HepG2 (cell line): ENCODE measurements around the gene PLEKHH1. TPM values are rescaled to one million over a fixed set of nuclear protein-coding genes. Genes with fewer than 3 reads are reported as not detected.

Experiments used
- SRSF9 ChIP-seq: fragments of 200-400 bp; formaldehyde crosslinking; IDR thresholded peaks from 2 replicates; pipeline ENCODE4 v1.6.1; 2018; ENCODE audit warnings: borderline replicate concordance, mild to moderate bottlenecking, low read depth, low read length; ENCODE audit not compliant: insufficient read depth, poor library complexity, severe bottlenecking
- polyA plus RNA-seq, 8 experiments: library from polyadenylated mRNA; depleted of rRNA in 3 of 8; stranded (reverse) in 7 of 8; unstranded in 1 of 8; fragments of >200 nt; fragmentation: Illumina TruSeq in 4 of 8; extraction: Trizol in 4 of 8; gene quantifications; 2 replicates each; pipeline versions ENCODE4 v1.2.1 to v1.2.3, GENCODE V29; 2011 to 2016; ENCODE audit warnings: low read depth in 4 of 8, missing spikeins in 1 of 8, mixed read lengths in 1 of 8; ENCODE audit not compliant: insufficient read depth in 1 of 8
- total RNA-seq, 5 experiments: library from RNA; depleted of rRNA; stranded (reverse); fragments of >200 nt; fragmentation: Illumina TruSeq; extraction: Trizol; gene quantifications; 2 replicates each; pipeline ENCODE4 v1.2.3, GENCODE V29; 2016; ENCODE audit warnings: low read depth in 1 of 5
- TF ChIP-seq, protein P1 (sequence below): sonication (generic); formaldehyde crosslinking; IDR thresholded peaks from 2 replicates; pipeline ENCODE4 v1.9.0; 2021; ENCODE audit warnings: missing genetic modification reagents, borderline replicate concordance
- TF ChIP-seq, protein P2 (sequence below): sonication (generic); formaldehyde crosslinking; IDR thresholded peaks from 2 replicates; pipeline ENCODE4 v1.4.0; 2020; ENCODE audit warnings: missing genetic modification reagents

PLEKHH1 gene
- total and polyA plus RNA-seq, 2 of the 13 experiments (the other 11 are each of a cell fraction or from before 2014, with no cell fraction given): 8.6 to 15.8 TPM

DNA sequence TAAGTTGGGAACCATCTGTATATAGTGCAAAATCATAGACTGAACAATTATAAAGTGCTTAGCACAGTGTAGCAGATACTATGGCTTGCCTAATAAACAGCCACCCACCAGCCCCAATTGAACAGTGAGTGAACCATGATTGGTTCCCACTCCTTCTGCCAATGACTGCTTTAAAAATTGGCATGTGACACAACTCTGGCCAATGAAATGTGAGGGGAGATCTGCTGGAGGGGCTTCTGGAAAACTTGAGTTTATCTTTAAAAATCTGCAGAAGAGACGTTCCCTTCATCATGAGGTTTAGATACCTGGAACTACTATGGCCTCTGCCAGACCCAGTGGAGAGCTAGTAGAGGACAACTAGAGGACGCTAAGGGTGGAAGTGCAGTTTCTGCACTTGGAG, 62.3 kb downstream of the PLEKHH1 start (continued):
- TF ChIP-seq, protein P1, sequence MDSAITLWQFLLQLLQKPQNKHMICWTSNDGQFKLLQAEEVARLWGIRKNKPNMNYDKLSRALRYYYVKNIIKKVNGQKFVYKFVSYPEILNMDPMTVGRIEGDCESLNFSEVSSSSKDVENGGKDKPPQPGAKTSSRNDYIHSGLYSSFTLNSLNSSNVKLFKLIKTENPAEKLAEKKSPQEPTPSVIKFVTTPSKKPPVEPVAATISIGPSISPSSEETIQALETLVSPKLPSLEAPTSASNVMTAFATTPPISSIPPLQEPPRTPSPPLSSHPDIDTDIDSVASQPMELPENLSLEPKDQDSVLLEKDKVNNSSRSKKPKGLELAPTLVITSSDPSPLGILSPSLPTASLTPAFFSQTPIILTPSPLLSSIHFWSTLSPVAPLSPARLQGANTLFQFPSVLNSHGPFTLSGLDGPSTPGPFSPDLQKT: no peak
- no peak for TF ChIP-seq SRSF9
- TF ChIP-seq, protein P2, sequence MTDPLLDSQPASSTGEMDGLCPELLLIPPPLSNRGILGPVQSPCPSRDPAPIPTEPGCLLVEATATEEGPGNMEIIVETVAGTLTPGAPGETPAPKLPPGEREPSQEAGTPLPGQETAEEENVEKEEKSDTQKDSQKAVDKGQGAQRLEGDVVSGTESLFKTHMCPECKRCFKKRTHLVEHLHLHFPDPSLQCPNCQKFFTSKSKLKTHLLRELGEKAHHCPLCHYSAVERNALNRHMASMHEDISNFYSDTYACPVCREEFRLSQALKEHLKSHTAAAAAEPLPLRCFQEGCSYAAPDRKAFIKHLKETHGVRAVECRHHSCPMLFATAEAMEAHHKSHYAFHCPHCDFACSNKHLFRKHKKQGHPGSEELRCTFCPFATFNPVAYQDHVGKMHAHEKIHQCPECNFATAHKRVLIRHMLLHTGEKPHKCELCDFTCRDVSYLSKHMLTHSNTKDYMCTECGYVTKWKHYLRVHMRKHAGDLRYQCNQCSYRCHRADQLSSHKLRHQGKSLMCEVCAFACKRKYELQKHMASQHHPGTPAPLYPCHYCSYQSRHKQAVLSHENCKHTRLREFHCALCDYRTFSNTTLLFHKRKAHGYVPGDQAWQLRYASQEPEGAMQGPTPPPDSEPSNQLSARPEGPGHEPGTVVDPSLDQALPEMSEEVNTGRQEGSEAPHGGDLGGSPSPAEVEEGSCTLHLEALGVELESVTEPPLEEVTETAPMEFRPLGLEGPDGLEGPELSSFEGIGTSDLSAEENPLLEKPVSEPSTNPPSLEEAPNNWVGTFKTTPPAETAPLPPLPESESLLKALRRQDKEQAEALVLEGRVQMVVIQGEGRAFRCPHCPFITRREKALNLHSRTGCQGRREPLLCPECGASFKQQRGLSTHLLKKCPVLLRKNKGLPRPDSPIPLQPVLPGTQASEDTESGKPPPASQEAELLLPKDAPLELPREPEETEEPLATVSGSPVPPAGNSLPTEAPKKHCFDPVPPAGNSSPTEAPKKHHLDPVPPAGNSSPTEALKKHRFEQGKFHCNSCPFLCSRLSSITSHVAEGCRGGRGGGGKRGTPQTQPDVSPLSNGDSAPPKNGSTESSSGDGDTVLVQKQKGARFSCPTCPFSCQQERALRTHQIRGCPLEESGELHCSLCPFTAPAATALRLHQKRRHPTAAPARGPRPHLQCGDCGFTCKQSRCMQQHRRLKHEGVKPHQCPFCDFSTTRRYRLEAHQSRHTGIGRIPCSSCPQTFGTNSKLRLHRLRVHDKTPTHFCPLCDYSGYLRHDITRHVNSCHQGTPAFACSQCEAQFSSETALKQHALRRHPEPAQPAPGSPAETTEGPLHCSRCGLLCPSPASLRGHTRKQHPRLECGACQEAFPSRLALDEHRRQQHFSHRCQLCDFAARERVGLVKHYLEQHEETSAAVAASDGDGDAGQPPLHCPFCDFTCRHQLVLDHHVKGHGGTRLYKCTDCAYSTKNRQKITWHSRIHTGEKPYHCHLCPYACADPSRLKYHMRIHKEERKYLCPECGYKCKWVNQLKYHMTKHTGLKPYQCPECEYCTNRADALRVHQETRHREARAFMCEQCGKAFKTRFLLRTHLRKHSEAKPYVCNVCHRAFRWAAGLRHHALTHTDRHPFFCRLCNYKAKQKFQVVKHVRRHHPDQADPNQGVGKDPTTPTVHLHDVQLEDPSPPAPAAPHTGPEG (CRISPR knock-in tag): no peak
